ENCODE measurements around the gene GPATCH4.

The GPATCH4 gene

GRCh38 chr1:156547982-156548381 is 53.3 kb downstream of the GPATCH4 start:
- ATAC-seq = no peak
- TF ChIP-seq, protein P1, sequence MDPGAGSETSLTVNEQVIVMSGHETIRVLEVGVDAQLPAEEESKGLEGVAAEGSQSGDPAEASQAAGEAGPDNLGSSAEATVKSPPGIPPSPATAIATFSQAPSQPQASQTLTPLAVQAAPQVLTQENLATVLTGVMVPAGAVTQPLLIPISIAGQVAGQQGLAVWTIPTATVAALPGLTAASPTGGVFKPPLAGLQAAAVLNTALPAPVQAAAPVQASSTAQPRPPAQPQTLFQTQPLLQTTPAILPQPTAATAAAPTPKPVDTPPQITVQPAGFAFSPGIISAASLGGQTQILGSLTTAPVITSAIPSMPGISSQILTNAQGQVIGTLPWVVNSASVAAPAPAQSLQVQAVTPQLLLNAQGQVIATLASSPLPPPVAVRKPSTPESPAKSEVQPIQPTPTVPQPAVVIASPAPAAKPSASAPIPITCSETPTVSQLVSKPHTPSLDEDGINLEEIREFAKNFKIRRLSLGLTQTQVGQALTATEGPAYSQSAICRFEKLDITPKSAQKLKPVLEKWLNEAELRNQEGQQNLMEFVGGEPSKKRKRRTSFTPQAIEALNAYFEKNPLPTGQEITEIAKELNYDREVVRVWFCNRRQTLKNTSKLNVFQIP (CRISPR knock-in tag; IDR thresholded peaks at IDR 0.05; ENCODE audit: borderline replicate concordance, low read depth) = no peak
- no peak for TF ChIP-seq ZNF565 (CRISPR knock-in tag; conservative IDR thresholded peaks at IDR 0.05; ENCODE audit: low read depth)
- no peak for TF ChIP-seq ZC3H10 (CRISPR knock-in tag; IDR thresholded peaks at IDR 0.05)
- TF ChIP-seq PPARA (CRISPR knock-in tag; IDR thresholded peaks at IDR 0.05; ENCODE audit: borderline replicate concordance) = no peak
- no peak for TF ChIP-seq RARB (CRISPR knock-in tag; IDR thresholded peaks at IDR 0.05)
- TF ChIP-seq TCF4 (CRISPR knock-in tag; IDR thresholded peaks at IDR 0.05; ENCODE audit: borderline replicate concordance) = no peak

DNA sequence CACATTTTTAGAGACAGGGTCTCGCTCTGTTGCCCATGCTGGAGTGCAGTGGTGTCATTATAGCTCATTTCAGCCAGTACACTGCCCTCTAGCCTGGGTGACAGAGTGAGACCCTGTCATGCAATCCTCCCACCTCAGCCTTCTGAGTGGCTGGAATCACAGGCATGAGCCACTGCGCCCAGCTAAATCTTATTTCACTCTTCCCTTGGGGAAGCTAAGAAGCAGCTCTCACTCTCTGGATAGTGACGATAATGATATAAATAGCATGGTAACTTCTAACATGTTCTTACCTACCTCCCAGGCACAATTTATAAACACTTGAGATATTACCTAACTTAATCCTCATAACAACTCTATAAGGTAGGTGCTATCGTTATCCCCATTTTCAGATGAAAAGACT is 53.8 kb downstream of the GPATCH4 start:
- TF ChIP-seq ZNF70 (CRISPR knock-in tag; IDR thresholded peaks at IDR 0.05) (no peak), ESRRG (CRISPR knock-in tag; IDR thresholded peaks at IDR 0.05) (no peak), CSDC2 (CRISPR knock-in tag; IDR thresholded peaks at IDR 0.05) (no peak), OSR1 (CRISPR knock-in tag; IDR thresholded peaks at IDR 0.05) (no peak), ARNTL (CRISPR knock-in tag; IDR thresholded peaks at IDR 0.05; ENCODE audit: borderline replicate concordance, low read depth) (no peak), BACH2 (CRISPR knock-in tag; IDR thresholded peaks at IDR 0.05; ENCODE audit: borderline replicate concordance) (no peak), PPARA (CRISPR knock-in tag; IDR thresholded peaks at IDR 0.05; ENCODE audit: borderline replicate concordance) (no peak), RARB (CRISPR knock-in tag; IDR thresholded peaks at IDR 0.05) (no peak), ZFP3 (CRISPR knock-in tag; IDR thresholded peaks at IDR 0.05) (no peak), TSHZ2 (CRISPR knock-in tag; IDR thresholded peaks at IDR 0.05) (no peak), ZNF8 (CRISPR knock-in tag; IDR thresholded peaks at IDR 0.05) (no peak), GLIS3 (CRISPR knock-in tag; IDR thresholded peaks at IDR 0.05) (no peak), ZFP30 (CRISPR knock-in tag; IDR thresholded peaks at IDR 0.05) (no peak), CSRNP3 (CRISPR knock-in tag; IDR thresholded peaks at IDR 0.05) (no peak), ZNF565 (CRISPR knock-in tag; conservative IDR thresholded peaks at IDR 0.05; ENCODE audit: low read depth) (no peak), PATZ1 (CRISPR knock-in tag; IDR thresholded peaks at IDR 0.05; ENCODE audit: borderline replicate concordance) (no peak), TCF4 (CRISPR knock-in tag; IDR thresholded peaks at IDR 0.05; ENCODE audit: borderline replicate concordance) (no peak), ISL1 (CRISPR knock-in tag; IDR thresholded peaks at IDR 0.05) (no peak)
- TF ChIP-seq, protein P2, sequence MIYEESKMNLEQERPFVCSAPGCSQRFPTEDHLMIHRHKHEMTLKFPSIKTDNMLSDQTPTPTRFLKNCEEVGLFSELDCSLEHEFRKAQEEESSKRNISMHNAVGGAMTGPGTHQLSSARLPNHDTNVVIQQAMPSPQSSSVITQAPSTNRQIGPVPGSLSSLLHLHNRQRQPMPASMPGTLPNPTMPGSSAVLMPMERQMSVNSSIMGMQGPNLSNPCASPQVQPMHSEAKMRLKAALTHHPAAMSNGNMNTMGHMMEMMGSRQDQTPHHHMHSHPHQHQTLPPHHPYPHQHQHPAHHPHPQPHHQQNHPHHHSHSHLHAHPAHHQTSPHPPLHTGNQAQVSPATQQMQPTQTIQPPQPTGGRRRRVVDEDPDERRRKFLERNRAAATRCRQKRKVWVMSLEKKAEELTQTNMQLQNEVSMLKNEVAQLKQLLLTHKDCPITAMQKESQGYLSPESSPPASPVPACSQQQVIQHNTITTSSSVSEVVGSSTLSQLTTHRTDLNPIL (CRISPR knock-in tag; IDR thresholded peaks at IDR 0.05; ENCODE audit: low read depth) = no peak
- TF ChIP-seq, protein P1 (CRISPR knock-in tag; IDR thresholded peaks at IDR 0.05; ENCODE audit: borderline replicate concordance, low read depth) = no peak
- ATAC-seq = no peak
